GM23248 (cell line): ENCODE results near the gene HSD17B12.

Experiments
- EZH2 ChIP-seq: fragments of 200-600 bp; sonication (generic); IDR thresholded peaks from 2 replicates; pipeline ENCODE4 v1.6.1; 2018; ENCODE audit warnings: antibody characterized with exemption, mild to moderate bottlenecking; ENCODE audit not compliant: insufficient read depth, poor library complexity, severe bottlenecking
- EZH2phosphoT487 ChIP-seq: fragments of 200-600 bp; sonication (generic); IDR thresholded peaks from 2 replicates; pipeline ENCODE4 v1.6.1; 2018; ENCODE audit warnings: antibody characterized with exemption, moderate library complexity, mild to moderate bottlenecking, low read depth; ENCODE audit not compliant: insufficient read depth

DNA sequence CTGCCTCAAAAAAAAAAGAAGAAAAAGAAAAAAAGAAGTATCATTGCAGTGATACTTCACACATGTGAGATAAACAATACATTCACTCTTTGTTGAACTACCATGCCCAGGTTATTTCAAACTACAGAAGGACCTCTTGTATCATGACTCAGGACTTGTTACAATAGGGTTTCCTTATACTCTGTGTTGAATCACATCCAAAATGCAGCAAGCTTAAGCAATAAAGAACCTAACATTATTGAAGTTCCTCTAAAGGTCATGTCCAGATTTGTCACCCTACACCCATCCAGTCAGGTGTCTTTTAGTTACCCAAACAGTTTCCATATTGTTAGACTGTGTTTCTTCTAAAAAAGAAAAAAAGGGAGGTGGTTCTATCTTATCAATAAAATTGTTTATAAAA lies 173.2 kb downstream of the HSD17B12 start:
- no peak for TF ChIP-seq EZH2
- TF ChIP-seq EZH2phosphoT487: no peak
